ENCODE measurements around the gene CDO1.

CDO1 gene

GRCh38 chr5:115810761-115811160, 5.7 kb downstream of the CDO1 start:
- TF ChIP-seq CTCF (IDR thresholded peaks at IDR 0.05), result no peak

- no peak for TF ChIP-seq CTCF (IDR thresholded peaks at IDR 0.05)
Measured at GRCh38 chr5:115809946-115810345, 6.5 kb downstream of the CDO1 start.

GRCh38 chr5:115807654-115808052, 8.8 kb downstream of the CDO1 start:
- TF ChIP-seq CTCF (IDR thresholded peaks at IDR 0.05), result no peak

GRCh38 chr5:115806986-115807653, 9.3 kb downstream of the CDO1 start:
- TF ChIP-seq CTCF (IDR thresholded peaks at IDR 0.05), result no peak

- no peak for TF ChIP-seq CTCF (IDR thresholded peaks at IDR 0.05)
Measured at GRCh38 chr5:115801984-115802383, 14.5 kb downstream of the CDO1 start.

- TF ChIP-seq CTCF (IDR thresholded peaks at IDR 0.05), result no peak
Measured at GRCh38 chr5:115801152-115801551, 15.3 kb downstream of the CDO1 start.

- TF ChIP-seq CTCF (IDR thresholded peaks at IDR 0.05), result no peak
Measured at GRCh38 chr5:115800108-115800507, 16.4 kb downstream of the CDO1 start.

GRCh38 chr5:115798252-115798651, 18.2 kb downstream of the CDO1 start:
- TF ChIP-seq CTCF (IDR thresholded peaks at IDR 0.05), result no peak

Measured in LNCAP (cell line).